Hepatocyte (in vitro differentiated cells): ENCODE measurements around the gene APEX2. TPM values are rescaled to one million over a fixed set of nuclear protein-coding genes. Genes with fewer than 3 reads are reported as not detected.

Experiments used
- DNase-seq: peaks from one replicate; pipeline ENCODE4 v3.0.0-alpha.2; 2016; ENCODE audit warnings: low spot score
- H2AFZ ChIP-seq: fragments of 200-600 bp; sonication (generic); 2 replicates; pipeline ENCODE4 v1.6.0; 2016; ENCODE audit warnings: antibody characterized with exemption, mild to moderate bottlenecking
- H3K27ac ChIP-seq: fragments of 200-600 bp; sonication (generic); 2 replicates; pipeline ENCODE4 v1.5.1; 2016; ENCODE audit warnings: mild to moderate bottlenecking
- H3K27me3 ChIP-seq: fragments of 200-600 bp; sonication (generic); 2 replicates; pipeline ENCODE4 v1.6.1; 2016
- H3K36me3 ChIP-seq: fragments of 200-600 bp; sonication (generic); replicated peaks from 2 replicates; pipeline ENCODE4 v1.5.1; 2016; ENCODE audit warnings: low read depth; ENCODE audit not compliant: insufficient read depth
- H3K4me1 ChIP-seq: fragments of 200-600 bp; sonication (generic); 2 replicates; pipeline ENCODE4 v1.5.1; 2016; ENCODE audit warnings: mild to moderate bottlenecking, moderate library complexity; ENCODE audit not compliant: insufficient read depth
- H3K4me2 ChIP-seq: fragments of 200-600 bp; sonication (generic); 2 replicates; pipeline ENCODE4 v1.6.0; 2016
- H3K4me3 ChIP-seq: fragments of 200-600 bp; sonication (generic); 2 replicates; pipeline ENCODE4 v1.5.1; 2016; ENCODE audit warnings: mild to moderate bottlenecking
- H3K79me2 ChIP-seq: fragments of 200-600 bp; sonication (generic); 2 replicates; pipeline ENCODE4 v1.6.0; 2017; ENCODE audit warnings: mild to moderate bottlenecking
- H3K9me2 ChIP-seq: fragments of 200-600 bp; sonication (generic); replicated peaks from 2 replicates; pipeline ENCODE4 v1.6.0; 2017; ENCODE audit warnings: mild to moderate bottlenecking; ENCODE audit not compliant: insufficient read depth
- H3K9me3 ChIP-seq: fragments of 200-600 bp; sonication (generic); 2 replicates; pipeline ENCODE4 v1.5.1; 2016; ENCODE audit warnings: low read depth, mild to moderate bottlenecking
- H4K20me1 ChIP-seq: fragments of 200-600 bp; sonication (generic); 2 replicates; pipeline ENCODE4 v1.6.0; 2016; ENCODE audit warnings: mild to moderate bottlenecking; ENCODE audit not compliant: insufficient read depth, poor library complexity, severe bottlenecking
- CTCF ChIP-seq: fragments of 200-600 bp; sonication (generic); IDR thresholded peaks from 2 replicates; pipeline ENCODE4 v1.5.1; 2016; ENCODE audit warnings: antibody characterized with exemption, mild to moderate bottlenecking; ENCODE audit not compliant: poor library complexity
- EZH2 ChIP-seq: fragments of 200-600 bp; sonication (generic); IDR thresholded peaks from 2 replicates; pipeline ENCODE4 v1.6.1; 2016; ENCODE audit warnings: antibody characterized with exemption, mild to moderate bottlenecking, borderline replicate concordance
- EZH2phosphoT487 ChIP-seq: fragments of 200-600 bp; sonication (generic); IDR thresholded peaks from one replicate; pipeline ENCODE4 v1.6.1; 2018; ENCODE audit warnings: antibody characterized with exemption, mild to moderate bottlenecking, low read depth, moderate library complexity; ENCODE audit not compliant: unreplicated experiment, severe bottlenecking
- WGBS: methylation state at CpG from one replicate; pipeline ENCODE4 v1.1.6; 2016; ENCODE audit warnings: low lambda C conversion rate; ENCODE audit errors: missing lambda C conversion rate; 5-methylcytosine and 5-hydroxymethylcytosine counted together
- polyA plus RNA-seq: library from polyadenylated mRNA; unstranded; fragments of >200 nt; fragmentation: Nextera tagmentation; extraction: Ambion mirVana; gene quantifications from 2 replicates; pipeline ENCODE4 v1.2.1, GENCODE V29; 2016
- total RNA-seq: library from RNA; depleted of rRNA; stranded (reverse); fragments of >200 nt; gene quantifications from 2 replicates; pipeline ENCODE4 v1.2.3, GENCODE V29; 2014

APEX2 gene
- total and polyA plus RNA-seq, 2 experiments from 2014 or later, result 13.8 to 19.1 TPM

GRCh38 chrX:55030271-55031205 lies 30.4 kb downstream of the APEX2 start, which contains the start of gene ALAS2:
Gene ALAS2, minus strand, starts transcription at chrX:55030977. Its CDS starts 4,977 bp downstream, at chrX:55026000.
- no peak within 1 kb of the TSS for H3K27ac ChIP-seq
- no peak within 1 kb of the TSS for H3K4me3 ChIP-seq
- no peak for DNase-seq
- TF ChIP-seq CTCF, result no peak
- no peak for TF ChIP-seq EZH2
- TF ChIP-seq EZH2phosphoT487, result no peak
- 67% methylated on average over 7 of the region's 7 CpGs for WGBS
- H3K79me2 ChIP-seq, result no peaks in the 10 kb centered on the region
- H3K4me2 ChIP-seq, result no peak within 1 kb of the TSS
- no peaks in the 10 kb centered on the region for H3K36me3 ChIP-seq
- H4K20me1 ChIP-seq, result no peaks in the 10 kb centered on the region
- H3K4me1 ChIP-seq, result no peaks in the 10 kb centered on the region
- no peaks in the 10 kb centered on the region for H3K9me2 ChIP-seq
- no peak within 1 kb of the TSS for H2AFZ ChIP-seq
- no peaks in the 10 kb centered on the region for H3K27me3 ChIP-seq
- no peaks in the 10 kb centered on the region for H3K9me3 ChIP-seq

- H2AFZ ChIP-seq, result no peak overlapping the region
- H3K27ac ChIP-seq, result no peak overlapping the region
- DNase-seq, result no peak
- no peaks in the 10 kb centered on the region for H3K79me2 ChIP-seq
- H3K4me2 ChIP-seq, result no peak overlapping the region
- no peak overlapping the region for H3K4me3 ChIP-seq
- no peaks in the 10 kb centered on the region for H3K9me3 ChIP-seq
- no peaks in the 10 kb centered on the region for H3K27me3 ChIP-seq
- WGBS, result 73% methylated on average over 2 of the region's 2 CpGs
- no peaks in the 10 kb centered on the region for H3K9me2 ChIP-seq
- no peaks in the 10 kb centered on the region for H3K4me1 ChIP-seq
- H3K36me3 ChIP-seq, result no peaks in the 10 kb centered on the region
- TF ChIP-seq CTCF (no peak), EZH2phosphoT487 (no peak), EZH2 (no peak)
- H4K20me1 ChIP-seq, result no peaks in the 10 kb centered on the region
Observed at GRCh38 chrX:55033429-55033828, 33.3 kb downstream of the APEX2 start.

GRCh38 chrX:55039471-55039870 lies 39.3 kb downstream of the APEX2 start:
- Histone ChIP-seq H3K36me3 (no peaks in the 10 kb centered on the region), H3K4me3 (no peak overlapping the region), H2AFZ (no peak overlapping the region), H3K27me3 (no peaks in the 10 kb centered on the region), H3K79me2 (no peaks in the 10 kb centered on the region), H3K9me2 (no peaks in the 10 kb centered on the region), H3K4me1 (no peaks in the 10 kb centered on the region), H3K27ac (no peak overlapping the region), H3K4me2 (no peak overlapping the region), H3K9me3 (no peaks in the 10 kb centered on the region), H4K20me1 (no peaks in the 10 kb centered on the region)
- WGBS, result 72% methylated on average over 3 of the region's 3 CpGs
- DNase-seq, result no peak
- no peak for TF ChIP-seq EZH2phosphoT487
- TF ChIP-seq CTCF, result no peak
- TF ChIP-seq EZH2, result no peak
